ENCODE data around the gene CENPL.
"Not testable (repeated sequence)": the region's sequence is repeated elsewhere in the genome, so short reads cannot be mapped to it uniquely, and the experiment has no call there.

CENPL gene

GRCh38 chr1:173865468-173866164 is 40.9 kb upstream of the CENPL start:
- H3K27ac ChIP-seq (ENCODE audit: low read depth, low read length), result peak overlapping the region; percentile 66

GRCh38 chr1:173864179-173864867 is 39.6 kb upstream of the CENPL start:
- peak overlapping the region; percentile 89 for H3K4me3 ChIP-seq (ENCODE audit: low read depth, low read length)
- peaks cover 49% of the 10 kb centered on the region for H3K36me3 ChIP-seq (ENCODE audit: insufficient read depth, low read length)
- H3K27ac ChIP-seq (ENCODE audit: low read depth, low read length), result peak overlapping the region; percentile 66

More at GRCh38 chr1:173865468-173866164, 40.9 kb upstream of the CENPL start:
- Histone ChIP-seq H3K79me2 (ENCODE audit: control insufficient read depth, insufficient read depth, low read length, unreplicated experiment) (peaks cover 37% of the 10 kb centered on the region), H3K4me3 (ENCODE audit: low read depth, low read length) (peak overlapping the region; percentile 89), H3K4me1 (ENCODE audit: control insufficient read depth, insufficient read depth, low read length, unreplicated experiment) (peaks cover 18% of the 10 kb centered on the region), H3K27me3 (ENCODE audit: insufficient read depth, low read length) (no peaks in the 10 kb centered on the region), H2AFZ (ENCODE audit: low read length, unreplicated experiment) (no peak overlapping the region), H3K36me3 (ENCODE audit: insufficient read depth, low read length) (peaks cover 47% of the 10 kb centered on the region)

GRCh38 chr1:173863224-173864161 is 38.8 kb upstream of the CENPL start:
- H2AFZ ChIP-seq (ENCODE audit: low read length, unreplicated experiment), result no peak overlapping the region
- peak overlapping the region; percentile 66 for H3K27ac ChIP-seq (ENCODE audit: low read depth, low read length)
- H3K36me3 ChIP-seq (ENCODE audit: insufficient read depth, low read length), result peaks cover 49% of the 10 kb centered on the region
- H3K79me2 ChIP-seq (ENCODE audit: control insufficient read depth, insufficient read depth, low read length, unreplicated experiment), result peaks cover 37% of the 10 kb centered on the region
- peaks cover 18% of the 10 kb centered on the region for H3K4me1 ChIP-seq (ENCODE audit: control insufficient read depth, insufficient read depth, low read length, unreplicated experiment)
- H3K27me3 ChIP-seq (ENCODE audit: insufficient read depth, low read length), result no peaks in the 10 kb centered on the region
- peak overlapping the region; percentile 89 for H3K4me3 ChIP-seq (ENCODE audit: low read depth, low read length)

More at GRCh38 chr1:173864179-173864867, 39.6 kb upstream of the CENPL start:
- H3K4me1 ChIP-seq (ENCODE audit: control insufficient read depth, insufficient read depth, low read length, unreplicated experiment), result peaks cover 18% of the 10 kb centered on the region
- H3K27me3 ChIP-seq (ENCODE audit: insufficient read depth, low read length), result no peaks in the 10 kb centered on the region
- H2AFZ ChIP-seq (ENCODE audit: low read length, unreplicated experiment), result no peak overlapping the region
- H3K79me2 ChIP-seq (ENCODE audit: control insufficient read depth, insufficient read depth, low read length, unreplicated experiment), result peaks cover 37% of the 10 kb centered on the region

- H3K27me3 ChIP-seq (ENCODE audit: insufficient read depth, low read length), result no peaks in the 10 kb centered on the region
- H3K36me3 ChIP-seq (ENCODE audit: insufficient read depth, low read length), result peaks cover 54% of the 10 kb centered on the region
- H3K4me3 ChIP-seq (ENCODE audit: low read depth, low read length), result no peak overlapping the region
- peaks cover 18% of the 10 kb centered on the region for H3K4me1 ChIP-seq (ENCODE audit: control insufficient read depth, insufficient read depth, low read length, unreplicated experiment)
- peak overlapping the region; percentile 66 for H3K27ac ChIP-seq (ENCODE audit: low read depth, low read length)
- peaks cover 37% of the 10 kb centered on the region for H3K79me2 ChIP-seq (ENCODE audit: control insufficient read depth, insufficient read depth, low read length, unreplicated experiment)
- no peak overlapping the region for H2AFZ ChIP-seq (ENCODE audit: low read length, unreplicated experiment)
Measured at GRCh38 chr1:173862769-173863223, 38.1 kb upstream of the CENPL start.

GRCh38 chr1:173862146-173862768 is 37.6 kb upstream of the CENPL start:
- H3K4me3 ChIP-seq (ENCODE audit: low read depth, low read length); H3K27me3 ChIP-seq (ENCODE audit: insufficient read depth, low read length); H2AFZ ChIP-seq (ENCODE audit: low read length, unreplicated experiment): not testable (repeated sequence)
- Histone ChIP-seq H3K27ac (ENCODE audit: low read depth, low read length) (0 out of 2 replicates have a peak overlapping the region, but pooled peaks have one; percentile 66), H3K4me1 (ENCODE audit: control insufficient read depth, insufficient read depth, low read length, unreplicated experiment) (peaks cover 18% of the 10 kb centered on the region), H3K36me3 (ENCODE audit: insufficient read depth, low read length) (peaks cover 54% of the 10 kb centered on the region), H3K79me2 (ENCODE audit: control insufficient read depth, insufficient read depth, low read length, unreplicated experiment) (peaks cover 31% of the 10 kb centered on the region)

- Histone ChIP-seq H3K27me3 (ENCODE audit: insufficient read depth, low read length) (no peaks in the 10 kb centered on the region), H3K27ac (ENCODE audit: low read depth, low read length) (no peak overlapping the region), H3K79me2 (ENCODE audit: control insufficient read depth, insufficient read depth, low read length, unreplicated experiment) (peaks cover 26% of the 10 kb centered on the region), H3K36me3 (ENCODE audit: insufficient read depth, low read length) (peaks cover 49% of the 10 kb centered on the region), H3K4me3 (ENCODE audit: low read depth, low read length) (no peak overlapping the region), H3K4me1 (ENCODE audit: control insufficient read depth, insufficient read depth, low read length, unreplicated experiment) (peaks cover 18% of the 10 kb centered on the region), H2AFZ (ENCODE audit: low read length, unreplicated experiment) (no peak overlapping the region)
Measured at GRCh38 chr1:173861731-173862145, 37.1 kb upstream of the CENPL start.

GRCh38 chr1:173860065-173860464 is 35.4 kb upstream of the CENPL start:
- no peak overlapping the region for H3K27ac ChIP-seq (ENCODE audit: low read depth, low read length)
- peaks cover 36% of the 10 kb centered on the region for H3K36me3 ChIP-seq (ENCODE audit: insufficient read depth, low read length)
- H3K27me3 ChIP-seq (ENCODE audit: insufficient read depth, low read length), result no peaks in the 10 kb centered on the region
- H2AFZ ChIP-seq (ENCODE audit: low read length, unreplicated experiment), result no peak overlapping the region
- H3K79me2 ChIP-seq (ENCODE audit: control insufficient read depth, insufficient read depth, low read length, unreplicated experiment), result peaks cover 9% of the 10 kb centered on the region
- H3K4me3 ChIP-seq (ENCODE audit: low read depth, low read length), result no peak overlapping the region
- H3K4me1 ChIP-seq (ENCODE audit: control insufficient read depth, insufficient read depth, low read length, unreplicated experiment), result peaks cover 10% of the 10 kb centered on the region

- not testable (repeated sequence) for H3K4me3 ChIP-seq (ENCODE audit: low read depth, low read length); H3K79me2 ChIP-seq (ENCODE audit: control insufficient read depth, insufficient read depth, low read length, unreplicated experiment); H2AFZ ChIP-seq (ENCODE audit: low read length, unreplicated experiment); H3K27ac ChIP-seq (ENCODE audit: low read depth, low read length); H3K27me3 ChIP-seq (ENCODE audit: insufficient read depth, low read length); H3K4me1 ChIP-seq (ENCODE audit: control insufficient read depth, insufficient read depth, low read length, unreplicated experiment)
- H3K36me3 ChIP-seq (ENCODE audit: insufficient read depth, low read length), result peaks cover 34% of the 10 kb centered on the region
Measured at GRCh38 chr1:173859547-173859946, 34.9 kb upstream of the CENPL start.

- no peaks in the 10 kb centered on the region for H3K27me3 ChIP-seq (ENCODE audit: insufficient read depth, low read length)
- no peak overlapping the region for H2AFZ ChIP-seq (ENCODE audit: low read length, unreplicated experiment)
- H3K27ac ChIP-seq (ENCODE audit: low read depth, low read length), result peak overlapping the region; percentile 13
- H3K4me3 ChIP-seq (ENCODE audit: low read depth, low read length), result no peak overlapping the region
- no peaks in the 10 kb centered on the region for H3K79me2 ChIP-seq (ENCODE audit: control insufficient read depth, insufficient read depth, low read length, unreplicated experiment)
- H3K4me1 ChIP-seq (ENCODE audit: control insufficient read depth, insufficient read depth, low read length, unreplicated experiment), result peaks cover 10% of the 10 kb centered on the region
- peaks cover 19% of the 10 kb centered on the region for H3K36me3 ChIP-seq (ENCODE audit: insufficient read depth, low read length)
Measured at GRCh38 chr1:173857363-173857917, 32.8 kb upstream of the CENPL start.

GRCh38 chr1:173856903-173857302 is 32.2 kb upstream of the CENPL start:
- Histone ChIP-seq H2AFZ (ENCODE audit: low read length, unreplicated experiment) (no peak overlapping the region), H3K79me2 (ENCODE audit: control insufficient read depth, insufficient read depth, low read length, unreplicated experiment) (no peaks in the 10 kb centered on the region), H3K36me3 (ENCODE audit: insufficient read depth, low read length) (peaks cover 19% of the 10 kb centered on the region), H3K27ac (ENCODE audit: low read depth, low read length) (peak overlapping the region; percentile 13), H3K27me3 (ENCODE audit: insufficient read depth, low read length) (no peaks in the 10 kb centered on the region), H3K4me1 (ENCODE audit: control insufficient read depth, insufficient read depth, low read length, unreplicated experiment) (peaks cover 10% of the 10 kb centered on the region), H3K4me3 (ENCODE audit: low read depth, low read length) (no peak overlapping the region)
